ENCODE data around the gene ZNF850.

DNA sequence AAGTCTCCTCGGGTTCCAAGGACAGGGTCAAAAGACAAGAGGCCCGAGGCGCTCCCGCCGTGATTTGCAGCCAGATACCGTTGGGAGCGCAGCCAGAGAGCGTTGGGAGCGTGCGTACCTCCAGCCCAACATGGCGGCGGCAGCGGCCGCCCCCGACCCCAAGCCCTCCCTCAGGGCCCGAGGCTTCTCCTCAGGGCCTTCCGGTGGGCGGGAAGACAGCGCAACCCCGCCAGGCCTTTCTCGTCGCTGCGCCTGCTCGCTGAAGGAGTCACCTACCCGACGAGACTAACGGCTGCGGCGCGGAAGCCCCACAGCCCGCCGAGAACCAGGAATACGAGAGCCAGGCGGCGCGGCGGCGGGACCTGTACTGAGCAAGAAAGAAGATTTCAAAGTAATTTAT lies 3.2 kb upstream of the ZNF850 start:
- TF ChIP-seq, protein P1, sequence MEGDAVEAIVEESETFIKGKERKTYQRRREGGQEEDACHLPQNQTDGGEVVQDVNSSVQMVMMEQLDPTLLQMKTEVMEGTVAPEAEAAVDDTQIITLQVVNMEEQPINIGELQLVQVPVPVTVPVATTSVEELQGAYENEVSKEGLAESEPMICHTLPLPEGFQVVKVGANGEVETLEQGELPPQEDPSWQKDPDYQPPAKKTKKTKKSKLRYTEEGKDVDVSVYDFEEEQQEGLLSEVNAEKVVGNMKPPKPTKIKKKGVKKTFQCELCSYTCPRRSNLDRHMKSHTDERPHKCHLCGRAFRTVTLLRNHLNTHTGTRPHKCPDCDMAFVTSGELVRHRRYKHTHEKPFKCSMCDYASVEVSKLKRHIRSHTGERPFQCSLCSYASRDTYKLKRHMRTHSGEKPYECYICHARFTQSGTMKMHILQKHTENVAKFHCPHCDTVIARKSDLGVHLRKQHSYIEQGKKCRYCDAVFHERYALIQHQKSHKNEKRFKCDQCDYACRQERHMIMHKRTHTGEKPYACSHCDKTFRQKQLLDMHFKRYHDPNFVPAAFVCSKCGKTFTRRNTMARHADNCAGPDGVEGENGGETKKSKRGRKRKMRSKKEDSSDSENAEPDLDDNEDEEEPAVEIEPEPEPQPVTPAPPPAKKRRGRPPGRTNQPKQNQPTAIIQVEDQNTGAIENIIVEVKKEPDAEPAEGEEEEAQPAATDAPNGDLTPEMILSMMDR (IDR thresholded peaks at IDR 0.05; ENCODE audit: poor library complexity): no peak
- no peak for TF ChIP-seq EZH2 (IDR thresholded peaks at IDR 0.05; ENCODE audit: borderline replicate concordance)

Measured in hepatocyte (in vitro differentiated cells).